T-helper 2 cell treated with Interferon-gamma antibody and Interleukin-4, amounts not matched to agents 100 ng/mL and 5 ng/mL, for 36 hours (primary cell): ENCODE data around the gene BMP3. TPM values are rescaled to one million over a fixed set of nuclear protein-coding genes. Genes with fewer than 3 reads are reported as not detected.

Source experiments
- intact Hi-C: fragments of 100-400 bp; cut with micrococcal nuclease; formaldehyde crosslinking; loops from one replicate; pipeline ENCODE4 v1.15.1; 2023
- total RNA-seq: library from RNA; stranded (reverse); gene quantifications from 2 replicates; pipeline ENCODE4 v1.2.3, GENCODE V29; 2022

The BMP3 gene
- total RNA-seq, 1 donor from 2014 or later: not detected

DNA sequence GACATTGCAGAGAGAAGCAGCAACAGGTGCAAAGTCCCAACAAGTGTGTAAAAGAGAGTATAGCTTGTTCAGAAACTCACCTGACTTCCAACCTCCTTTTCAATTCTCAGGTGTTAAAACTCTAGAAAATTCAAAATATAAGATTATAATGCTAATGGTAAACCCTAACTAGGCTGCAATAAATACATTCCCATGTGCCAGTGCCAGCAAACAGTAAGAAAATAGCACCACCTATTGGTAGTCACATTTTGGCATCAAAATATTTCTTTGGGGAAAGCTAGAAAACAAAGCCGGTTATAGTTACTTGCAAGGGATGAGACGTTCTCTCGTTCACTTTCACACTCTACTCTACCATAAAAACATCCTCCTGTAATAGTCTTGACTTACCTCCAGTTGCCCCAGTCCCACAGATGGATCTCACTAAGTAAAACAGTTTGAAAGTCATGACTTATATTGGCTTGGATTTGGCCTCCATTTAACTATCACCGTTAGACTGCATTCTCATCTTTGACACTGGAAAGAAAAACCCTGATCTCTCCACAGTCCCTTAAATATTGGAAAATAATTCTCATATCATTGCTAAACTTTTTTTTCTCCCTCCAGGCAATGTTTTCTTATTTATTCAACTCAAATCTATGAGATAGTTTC, 9.6 kb downstream of the BMP3 start:
- intact Hi-C loops: loop anchor here (1.0 kb wide), 1 partner anchor 678 kb away; no protein-coding TSS in a partner anchor

DNA sequence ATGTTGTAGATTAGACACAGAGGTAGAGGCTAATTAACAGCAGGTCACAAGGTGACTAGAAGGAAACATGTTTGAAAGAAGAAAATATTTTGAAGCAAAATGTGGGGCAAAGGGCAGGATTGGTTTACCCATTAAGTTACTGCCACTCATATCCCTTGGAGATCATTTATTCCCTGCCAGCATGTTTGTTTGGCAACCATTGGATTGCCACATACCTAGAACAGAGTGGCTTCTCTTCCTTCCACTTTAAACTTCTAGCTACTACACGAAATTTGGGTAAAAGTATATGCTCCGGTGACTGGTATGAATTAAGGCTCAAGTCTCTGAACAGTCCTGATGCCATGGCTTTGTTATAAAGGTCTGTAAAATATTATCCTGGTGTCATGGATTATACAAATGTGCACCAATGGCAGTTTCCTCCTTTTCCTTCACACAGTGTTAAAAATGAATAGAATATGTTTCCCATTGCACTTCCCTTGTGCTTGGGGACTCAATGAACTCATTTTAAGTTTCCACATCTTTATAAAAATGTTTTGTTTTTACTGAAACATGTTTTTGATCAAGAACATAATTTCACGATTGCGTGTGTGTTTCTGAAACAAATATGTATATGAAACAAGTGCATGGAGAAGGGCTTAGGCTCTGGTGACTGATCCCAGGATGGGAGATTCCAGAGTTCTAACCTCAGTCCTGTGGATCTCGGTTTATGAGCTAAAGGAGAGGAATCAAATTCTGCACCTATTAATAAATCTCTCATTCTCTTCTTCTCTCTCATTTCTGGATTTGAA, 12.3 kb downstream of the BMP3 start:
- intact Hi-C loops: no loop called here

- intact Hi-C loops: no loop called here
Observed at GRCh38 chr4:81049330-81049729, 18.8 kb downstream of the BMP3 start.

GRCh38 chr4:81049907-81050306, 19.4 kb downstream of the BMP3 start:
- intact Hi-C loops: no loop called here

- intact Hi-C loops: no loop called here
Observed at GRCh38 chr4:81052119-81053068, 21.9 kb downstream of the BMP3 start.

- intact Hi-C loops: no loop called here
Observed at GRCh38 chr4:81058621-81059020, 28.1 kb downstream of the BMP3 start.

DNA sequence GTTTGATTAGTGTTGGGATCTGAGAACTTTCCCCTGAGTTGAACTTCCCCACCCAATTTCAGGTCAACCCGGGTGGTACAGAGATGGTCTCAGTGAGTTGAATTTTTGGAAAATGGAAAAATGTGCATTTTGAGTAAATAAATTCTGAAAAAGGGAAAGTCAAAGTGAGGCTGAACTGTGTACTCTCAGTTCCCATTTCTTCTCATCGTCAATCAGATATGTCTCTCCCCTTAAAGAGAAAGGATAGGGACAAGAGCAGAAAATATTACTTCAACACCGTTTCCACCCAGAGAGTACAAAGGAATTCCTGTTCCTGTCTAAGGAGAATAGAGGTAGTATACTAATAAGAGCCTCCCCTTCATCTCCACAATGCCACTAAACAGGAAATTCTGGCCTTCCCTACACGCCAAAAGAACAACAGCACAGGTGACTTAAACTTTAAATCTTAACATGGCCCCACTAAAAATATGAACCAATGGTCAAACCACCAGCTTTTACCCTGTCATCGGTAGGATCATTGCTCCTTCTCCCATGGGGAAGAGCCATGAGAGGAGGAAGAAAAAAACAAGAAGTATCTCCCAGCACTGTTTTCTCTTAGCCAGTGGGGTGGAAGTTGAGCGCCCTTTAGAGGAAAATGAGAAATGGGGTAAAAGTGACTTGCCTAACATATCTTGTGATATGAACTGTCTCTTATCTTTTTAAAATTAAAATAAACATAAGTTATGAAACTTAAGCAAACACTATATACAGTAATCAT, 30.3 kb downstream of the BMP3 start:
- intact Hi-C loops: no loop called here

- intact Hi-C loops: no loop called here
Observed at GRCh38 chr4:81061344-81061730, 30.8 kb downstream of the BMP3 start.

DNA sequence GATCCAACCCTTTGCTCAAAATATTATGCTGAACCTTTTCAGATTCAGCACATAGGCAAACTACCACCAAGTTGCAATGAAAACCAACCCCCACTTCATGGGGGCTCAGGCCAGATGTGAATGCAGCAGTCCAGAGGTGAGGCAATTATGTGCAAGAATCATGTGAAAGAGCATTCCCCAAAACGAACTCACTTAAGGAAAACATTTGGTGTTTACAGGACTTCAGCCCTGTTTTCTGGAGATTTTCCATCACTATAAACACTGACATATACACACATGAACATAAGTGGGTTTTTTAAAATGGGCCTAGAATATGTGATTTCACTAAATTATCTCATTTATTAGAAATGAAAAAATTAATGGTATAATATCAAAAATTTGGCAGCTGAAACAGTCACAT, 31.5 kb downstream of the BMP3 start:
- intact Hi-C loops: no loop called here

DNA sequence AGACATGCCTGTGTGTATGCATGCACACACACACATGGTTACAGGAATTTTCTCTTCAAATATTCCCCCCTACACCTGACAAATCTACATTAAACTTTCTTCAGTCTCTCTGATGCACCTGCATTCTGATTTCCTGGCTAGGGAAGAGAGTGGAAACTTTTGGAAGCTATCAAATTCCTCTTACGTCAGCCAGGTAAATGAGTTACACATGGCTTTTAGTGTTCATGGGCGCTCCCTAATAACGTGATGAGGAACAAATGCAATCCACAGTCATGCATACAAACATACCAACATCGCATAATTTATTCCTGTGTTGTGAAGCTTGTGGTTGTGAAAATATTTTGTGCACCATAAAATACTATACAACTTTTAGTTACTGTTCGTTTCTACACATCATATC, 34.9 kb downstream of the BMP3 start:
- intact Hi-C loops: no loop called here

DNA sequence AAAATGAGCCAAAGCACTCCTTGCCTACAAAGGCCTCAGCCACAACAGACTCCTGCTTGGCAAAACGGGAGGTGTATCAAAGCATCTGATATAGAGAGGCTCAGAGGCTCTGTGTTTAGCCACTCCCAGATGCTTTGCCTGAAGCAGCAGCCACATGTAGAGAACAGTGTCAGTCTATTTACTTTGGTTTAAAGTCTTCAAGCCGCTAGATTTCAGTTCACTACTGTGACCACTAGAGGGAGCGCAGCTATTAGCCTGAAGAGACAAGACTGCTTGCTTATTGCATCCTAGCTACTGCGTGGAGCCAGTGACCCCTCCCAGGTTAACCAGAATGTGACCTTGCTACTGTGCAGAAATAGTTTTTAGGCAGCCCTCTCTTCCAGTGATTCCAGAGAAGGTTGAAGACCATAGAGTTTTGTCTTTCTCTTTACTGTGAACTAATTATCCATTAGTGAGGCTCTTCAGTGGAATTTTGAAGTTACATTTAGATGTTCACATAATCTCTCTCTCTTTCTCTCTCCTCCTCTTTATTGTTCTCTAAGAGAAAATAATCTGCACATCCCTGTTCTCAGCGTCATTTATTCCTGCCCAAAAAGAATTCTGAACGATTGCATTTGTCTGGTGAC, 39.3 kb downstream of the BMP3 start:
- intact Hi-C loops: loop anchor here (1.0 kb wide), 1 partner anchor 281 kb away; no protein-coding TSS in a partner anchor

DNA sequence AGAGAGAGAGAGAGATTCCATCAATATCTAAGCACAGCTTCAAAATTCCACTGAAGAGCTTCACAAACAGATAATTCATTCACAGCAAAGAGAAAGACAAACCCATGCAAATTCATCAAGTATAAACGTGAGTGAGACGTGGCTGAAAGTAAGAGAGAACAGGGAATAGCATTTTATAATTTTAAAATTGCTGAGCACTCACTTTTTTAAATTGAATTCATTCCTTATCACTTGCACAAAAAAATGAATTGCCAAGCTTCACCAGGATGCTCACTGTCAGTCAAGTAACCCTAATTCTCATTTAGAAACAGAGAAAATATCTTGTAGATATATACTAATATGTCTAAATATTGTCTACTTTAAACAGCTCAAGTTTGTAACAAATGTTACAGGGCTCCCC, 40.5 kb downstream of the BMP3 start:
- intact Hi-C loops: no loop called here

- intact Hi-C loops: no loop called here
Observed at GRCh38 chr4:81081156-81081555, 50.6 kb downstream of the BMP3 start.

GRCh38 chr4:81084029-81084428, 53.5 kb downstream of the BMP3 start:
- intact Hi-C loops: no loop called here

DNA sequence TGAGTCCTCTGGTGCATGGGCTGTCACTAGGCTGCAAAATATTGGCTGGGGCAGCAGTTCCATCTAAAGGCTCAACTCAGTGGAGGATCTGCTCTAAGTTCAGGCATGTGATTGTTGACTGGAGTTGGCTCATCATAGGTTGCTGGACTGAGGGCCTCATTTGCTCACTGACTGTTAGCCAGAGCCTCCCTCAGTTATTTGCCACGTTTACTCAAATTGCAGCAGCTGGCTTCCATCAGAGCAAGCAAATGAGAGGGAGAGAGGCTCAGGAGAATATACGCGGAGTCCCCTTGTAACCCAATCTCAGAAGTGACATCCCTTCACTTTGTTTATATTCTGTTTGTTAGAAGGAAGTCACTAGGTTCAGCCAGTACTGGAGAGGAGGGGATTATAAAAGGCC, 54.1 kb downstream of the BMP3 start:
- intact Hi-C loops: no loop called here

- intact Hi-C loops: no loop called here
Observed at GRCh38 chr4:81085291-81085690, 54.8 kb downstream of the BMP3 start.

DNA sequence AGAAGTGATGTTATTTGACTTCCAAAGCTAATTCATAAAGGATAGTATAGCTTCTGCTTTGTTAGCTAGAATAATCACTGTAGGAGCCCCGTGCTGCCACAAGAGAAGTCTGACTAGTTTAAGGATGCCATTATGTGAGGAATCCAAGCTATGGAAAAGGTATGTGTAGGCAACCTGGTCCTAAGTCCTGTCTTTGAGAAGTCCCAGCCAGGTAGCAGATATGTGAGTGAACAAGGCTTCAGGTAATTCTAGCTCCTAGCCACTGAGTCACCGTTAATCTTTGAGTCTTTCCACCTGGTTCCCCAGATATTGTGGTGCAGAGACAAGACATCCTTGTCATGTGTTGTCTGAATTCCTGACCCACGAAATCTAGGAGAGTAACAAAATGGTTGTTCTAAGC, 55.5 kb downstream of the BMP3 start:
- intact Hi-C loops: no loop called here

DNA sequence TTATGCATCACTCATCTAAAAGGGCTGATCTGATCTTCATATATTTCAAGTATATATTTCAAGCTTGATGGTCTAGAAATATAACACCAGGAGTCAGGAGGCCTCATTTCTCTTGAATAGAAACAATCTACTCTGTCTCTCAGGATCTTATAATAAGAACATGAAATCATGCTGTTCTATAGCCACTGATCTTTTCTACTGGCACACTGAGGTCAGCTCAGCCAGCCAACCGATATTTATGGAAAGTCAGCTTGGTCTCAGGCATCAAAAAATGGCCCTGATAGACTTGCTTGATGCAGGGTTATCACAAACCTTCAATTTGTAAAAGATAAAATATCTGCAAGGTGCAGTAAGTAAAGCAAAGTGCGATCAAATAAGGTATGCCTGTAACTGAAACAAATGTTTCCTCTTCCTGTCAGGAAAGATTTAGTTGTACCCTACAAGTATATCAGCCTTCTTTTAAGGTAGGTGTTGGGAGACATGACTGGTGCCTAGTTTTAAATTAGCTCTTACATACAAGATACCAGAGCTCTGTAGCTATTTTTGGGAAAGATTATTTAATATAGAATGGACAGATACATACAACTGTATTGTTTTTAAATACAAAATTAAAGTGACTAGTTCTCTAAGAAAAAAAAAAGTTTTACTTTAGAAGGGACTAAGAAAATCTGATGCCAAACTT, 63.4 kb downstream of the BMP3 start:
- intact Hi-C loops: no loop called here

DNA sequence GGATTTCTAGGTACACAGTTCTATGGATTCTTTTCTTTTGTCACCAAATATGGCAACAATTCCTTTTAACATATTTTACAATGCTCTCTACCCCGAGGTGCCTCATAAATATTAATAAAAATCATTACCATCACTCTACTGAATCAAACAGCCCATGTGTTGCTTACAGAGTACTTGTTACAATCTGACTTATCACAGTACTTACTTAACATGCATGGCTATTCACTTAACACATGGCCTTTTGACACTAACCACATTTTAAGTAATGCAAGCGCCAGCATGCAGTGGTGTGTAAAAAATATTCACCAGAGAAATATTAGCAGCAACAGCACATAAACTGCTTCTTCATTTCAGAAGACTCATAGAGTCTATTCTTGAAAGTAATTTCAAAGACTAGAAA, 64.9 kb downstream of the BMP3 start:
- intact Hi-C loops: no loop called here

DNA sequence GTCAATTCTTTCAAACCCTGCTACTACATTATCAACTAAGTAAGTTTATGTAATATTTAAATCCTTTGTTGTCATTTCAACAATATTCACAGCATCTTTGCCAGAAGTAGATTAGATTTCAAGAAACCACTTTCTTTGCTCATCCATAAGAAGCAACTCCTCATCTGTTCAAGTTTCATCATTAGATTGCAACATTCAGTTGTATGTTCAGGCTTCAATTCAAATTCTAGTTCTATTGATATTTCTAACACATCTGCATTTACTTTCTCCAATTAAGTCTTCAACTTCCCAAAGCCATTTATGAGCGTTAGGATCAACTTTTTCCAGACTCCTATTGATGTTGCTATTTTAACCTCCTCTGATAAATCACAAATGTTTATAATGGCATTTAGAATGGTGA, 66.1 kb downstream of the BMP3 start:
- intact Hi-C loops: no loop called here
